Measurements from ENCODE around the gene TMEM247.
"Not testable (repeated sequence)": the region's sequence is repeated elsewhere in the genome, so short reads cannot be mapped to it uniquely, and the experiment has no call there.

The TMEM247 gene

GRCh38 chr2:46512185-46512584 is 32.8 kb downstream of the TMEM247 start:
- DNase-seq (ENCODE audit: low spot score): no peak

GRCh38 chr2:46514738-46515137 is 35.4 kb downstream of the TMEM247 start:
- no peak for DNase-seq (ENCODE audit: low spot score)

- no peak for DNase-seq (ENCODE audit: low spot score)
These were observed 38.1 kb downstream of the TMEM247 start for GRCh38 chr2:46517485-46517884.

GRCh38 chr2:46518861-46519260 is 39.5 kb downstream of the TMEM247 start:
- DNase-seq (ENCODE audit: low spot score): no peak

- DNase-seq (ENCODE audit: low spot score): no peak
These were observed 39.9 kb downstream of the TMEM247 start for GRCh38 chr2:46519265-46519664.

GRCh38 chr2:46520130-46520711 is 40.9 kb downstream of the TMEM247 start:
- no peak for DNase-seq (ENCODE audit: low spot score)

- DNase-seq (ENCODE audit: low spot score): no peak
These were observed 41.9 kb downstream of the TMEM247 start for GRCh38 chr2:46521215-46521683.

- not testable (repeated sequence) for DNase-seq (ENCODE audit: low spot score)
These were observed 43.0 kb downstream of the TMEM247 start for GRCh38 chr2:46522385-46522784.

- DNase-seq (ENCODE audit: low spot score): no peak
These were observed 46.3 kb downstream of the TMEM247 start for GRCh38 chr2:46525522-46526155.

GRCh38 chr2:46528880-46529279 is 49.5 kb downstream of the TMEM247 start:
- no peak for DNase-seq (ENCODE audit: low spot score)

GRCh38 chr2:46530639-46531038 is 51.3 kb downstream of the TMEM247 start:
- no peak for DNase-seq (ENCODE audit: low spot score)

- DNase-seq (ENCODE audit: low spot score): no peak
These were observed 52.5 kb downstream of the TMEM247 start for GRCh38 chr2:46531863-46532262.
